HepG2 (cell line): Measurements from ENCODE around the gene SAPCD2. TPM values are rescaled to one million over a fixed set of nuclear protein-coding genes. Genes with fewer than 3 reads are reported as not detected.
A peak's percentile ranks its signal among the peaks of the same experiment; 100 is the strongest.

ENCODE experiments used
- ASH2L ChIP-seq: fragments of 300-600, 200-600 bp; sonication (generic); IDR thresholded peaks from 2 replicates; pipeline ENCODE4 v1.7.0; 2017; ENCODE audit warnings: low read depth, mild to moderate bottlenecking, moderate library complexity, mixed read lengths, low read length; ENCODE audit not compliant: insufficient read length
- CTCF ChIP-seq: sonication (generic); formaldehyde crosslinking; IDR thresholded peaks from 2 replicates; pipeline ENCODE4 v1.5.0; 2020; ENCODE audit warnings: mild to moderate bottlenecking, missing genetic modification reagents, moderate library complexity
- FOXK1 ChIP-seq: sonication (generic); formaldehyde crosslinking; IDR thresholded peaks from 2 replicates; pipeline ENCODE4 v1.4.0; 2020; ENCODE audit warnings: low read depth, missing genetic modification reagents, borderline replicate concordance
- GMEB1 ChIP-seq: sonication (generic); formaldehyde crosslinking; IDR thresholded peaks from 2 replicates; pipeline ENCODE4 v1.5.1; 2020; ENCODE audit warnings: missing genetic modification reagents, mild to moderate bottlenecking, borderline replicate concordance
- HOXA9 ChIP-seq: sonication (generic); formaldehyde crosslinking; IDR thresholded peaks from 2 replicates; pipeline ENCODE4 v1.8.1; 2022; ENCODE audit warnings: missing genetic modification reagents, mild to moderate bottlenecking, moderate library complexity, borderline replicate concordance
- IRF2 ChIP-seq: IDR thresholded peaks from 2 replicates; pipeline ENCODE4 v1.6.1; 2018; ENCODE audit warnings: missing genetic modification reagents, missing compliant biosample characterization
- SOX13 ChIP-seq, 3 experiments: fragments of 450-650 bp in 1 of 3; sonication (generic) in 1 of 3; formaldehyde crosslinking in 1 of 3; IDR thresholded peaks in 2 of 3; conservative IDR thresholded peaks in 1 of 3; 2 replicates each; pipeline versions ENCODE4 v1.5.0 to v1.6.1; 2016 to 2020; ENCODE audit warnings: antibody characterized with exemption in 1 of 3, mild to moderate bottlenecking in 1 of 3, missing compliant biosample characterization in 1 of 3, missing genetic modification reagents in 1 of 3, moderate library complexity in 1 of 3
- SUZ12 ChIP-seq: fragments of 150-350 bp; IDR thresholded peaks from 2 replicates; pipeline ENCODE4 v1.6.1; 2014; ENCODE audit warnings: low read depth, low read length
- THAP7 ChIP-seq: sonication (generic); formaldehyde crosslinking; IDR thresholded peaks from 2 replicates; pipeline ENCODE4 v1.8.1; 2023; ENCODE audit warnings: mild to moderate bottlenecking, missing genetic modification reagents
- TOPORS ChIP-seq: sonication (generic); formaldehyde crosslinking; IDR thresholded peaks from 2 replicates; pipeline ENCODE4 v1.8.0; 2023; ENCODE audit warnings: mild to moderate bottlenecking, missing genetic modification reagents
- ZBTB14 ChIP-seq: sonication (generic); formaldehyde crosslinking; IDR thresholded peaks from 2 replicates; pipeline ENCODE4 v1.4.0; 2020; ENCODE audit warnings: missing genetic modification reagents
- ZNF407 ChIP-seq: sonication (generic); formaldehyde crosslinking; IDR thresholded peaks from one replicate; pipeline ENCODE4 v1.5.1; 2020; ENCODE audit warnings: mild to moderate bottlenecking, missing genetic modification reagents; ENCODE audit errors: not compliant biosample characterization
- polyA plus RNA-seq, 8 experiments: library from polyadenylated mRNA; depleted of rRNA in 3 of 8; stranded (reverse) in 7 of 8; unstranded in 1 of 8; fragments of >200 nt; fragmentation: Illumina TruSeq in 4 of 8; extraction: Trizol in 4 of 8; gene quantifications; 2 replicates each; pipeline versions ENCODE4 v1.2.1 to v1.2.3, GENCODE V29; 2011 to 2016; ENCODE audit warnings: low read depth in 4 of 8, missing spikeins in 1 of 8, mixed read lengths in 1 of 8; ENCODE audit not compliant: insufficient read depth in 1 of 8
- total RNA-seq, 5 experiments: library from RNA; depleted of rRNA; stranded (reverse); fragments of >200 nt; fragmentation: Illumina TruSeq; extraction: Trizol; gene quantifications; 2 replicates each; pipeline ENCODE4 v1.2.3, GENCODE V29; 2016; ENCODE audit warnings: low read depth in 1 of 5

Gene SAPCD2
- total and polyA plus RNA-seq, 2 of the 13 experiments (the other 11 are each of a cell fraction or from before 2014, with no cell fraction given) = 21.9 to 42.8 TPM

GRCh38 chr9:137086531-137087408, 16.4 kb upstream of the SAPCD2 start, which contains the start of gene MAN1B1 (continued):
- TF ChIP-seq ZNF407 (CRISPR knock-in tag) (no peak), SUZ12 (no peak), GMEB1 (peak; percentile 99), ASH2L (peak; percentile 9), HOXA9 (CRISPR knock-in tag) (no peak), CTCF (peak; percentile 45), SOX13 (IDR thresholded peaks at IDR 0.05) (no peak), SOX13 (CRISPR knock-in tag; conservative IDR thresholded peaks at IDR 0.05 in 1 of 2, IDR thresholded peaks at IDR 0.05 in 1 of 2) (no peak; a peak in 2 of 4 replicates), FOXK1 (CRISPR knock-in tag) (peak; percentile 89; the same call in 1 of the 2 replicates), IRF2 (CRISPR knock-in tag) (0 out of 2 replicates have a peak, but pooled peaks have one; percentile 41), ZBTB14 (CRISPR knock-in tag) (peak; percentile 56; the same call in 1 of the 2 replicates), THAP7 (CRISPR knock-in tag) (0 out of 2 replicates have a peak, but pooled peaks have one; percentile 51), TOPORS (CRISPR knock-in tag) (peak; percentile 31; the same call in 1 of the 2 replicates)
